ENCODE data around the gene CYB5A. TPM values are rescaled to one million over a fixed set of nuclear protein-coding genes. Genes with fewer than 3 reads are reported as not detected.

The CYB5A gene
- polyA plus RNA-seq, 4 donors: 91.1 to 1,144 (median 565) TPM

DNA sequence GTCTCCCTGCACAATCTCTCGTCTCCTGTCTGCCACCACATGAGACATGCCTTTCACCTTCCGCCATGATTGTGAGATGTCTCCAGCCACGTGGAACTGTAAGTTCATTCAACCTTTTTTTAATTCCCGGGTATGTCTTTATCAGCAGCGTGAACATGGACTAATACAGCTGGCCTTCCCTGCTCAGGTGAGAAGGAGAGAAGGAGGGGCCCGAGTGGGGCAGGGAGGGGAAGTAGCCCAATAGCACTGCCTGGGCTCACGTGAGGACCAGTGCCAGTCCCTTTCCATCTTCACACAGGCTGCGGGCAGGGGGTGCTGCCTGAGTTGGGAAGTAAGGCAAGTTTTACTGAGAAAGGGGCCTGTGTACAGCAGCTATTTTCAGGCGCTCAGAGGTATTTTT is 70.7 kb downstream of the CYB5A start:
- no peak for FAIRE-seq
- H3K4me3 ChIP-seq (ENCODE audit: low read depth in 1 of 3, low read length in 3 of 3): no peak overlapping the region
- no peak overlapping the region for H3K27ac ChIP-seq (ENCODE audit: low read depth in 1 of 3, low read length in 2 of 3)
- no peak for DNase-seq
- 74 to 86% (median 77%) methylated on average over 9 of the region's 9 CpGs for WGBS, 3 donors
- H3K4me1 ChIP-seq (ENCODE audit: control insufficient read depth in 3 of 3, insufficient read depth in 2 of 3, low read depth in 1 of 3, low read length in 2 of 3): peaks cover 2 to 18% (median 7%) of the 10 kb centered on the region in 3 donors
- H3K9me3 ChIP-seq (ENCODE audit: control insufficient read depth in 2 of 2, insufficient read depth in 1 of 2, low read depth in 1 of 2, low read length in 1 of 2): no peaks in the 10 kb centered on the region
- H3K36me3 ChIP-seq (ENCODE audit: control insufficient read depth in 3 of 3, insufficient read depth in 2 of 3, low read depth in 1 of 3, low read length in 3 of 3): no peaks in the 10 kb centered on the region
- H3K27me3 ChIP-seq (ENCODE audit: control insufficient read depth in 3 of 3, insufficient read depth in 3 of 3, low read length in 3 of 3): no peaks in the 10 kb centered on the region

DNA sequence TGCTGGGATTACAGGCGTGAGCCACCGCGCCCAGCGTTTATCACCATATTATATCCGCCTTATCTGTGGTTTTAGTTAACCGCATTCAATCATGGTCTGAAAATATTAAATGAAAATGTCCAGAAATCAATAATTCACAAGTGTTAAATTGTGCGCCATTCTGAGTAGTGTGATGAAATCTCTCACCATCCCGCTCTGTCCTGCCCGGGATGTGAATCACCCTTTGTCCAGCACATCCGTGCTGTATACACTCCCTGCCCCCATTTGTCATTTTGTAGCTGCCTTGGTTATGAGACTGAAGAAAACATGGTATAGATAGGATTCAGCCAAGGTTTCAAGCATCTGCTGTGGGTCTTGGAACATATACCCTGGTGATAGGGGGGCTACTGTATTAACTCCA is 72.7 kb downstream of the CYB5A start:
- H3K9me3 ChIP-seq (ENCODE audit: control insufficient read depth in 2 of 2, insufficient read depth in 1 of 2, low read depth in 1 of 2, low read length in 1 of 2): no peaks in the 10 kb centered on the region
- no peak for FAIRE-seq
- H3K36me3 ChIP-seq (ENCODE audit: control insufficient read depth in 3 of 3, insufficient read depth in 2 of 3, low read depth in 1 of 3, low read length in 3 of 3): no peaks in the 10 kb centered on the region
- 80 to 92% (median 87%) methylated on average over 10 of the region's 10 CpGs for WGBS, 3 donors
- H3K27ac ChIP-seq (ENCODE audit: low read depth in 1 of 3, low read length in 2 of 3): no peak overlapping the region
- H3K27me3 ChIP-seq (ENCODE audit: control insufficient read depth in 3 of 3, insufficient read depth in 3 of 3, low read length in 3 of 3): peaks cover 0 to 8% (median 0%) of the 10 kb centered on the region in 3 donors
- DNase-seq: no peak
- no peak overlapping the region for H3K4me3 ChIP-seq (ENCODE audit: low read depth in 1 of 3, low read length in 3 of 3)
- peaks cover 0 to under 1% (median under 1%) of the 10 kb centered on the region in 3 donors for H3K4me1 ChIP-seq (ENCODE audit: control insufficient read depth in 3 of 3, insufficient read depth in 2 of 3, low read depth in 1 of 3, low read length in 2 of 3)

DNA sequence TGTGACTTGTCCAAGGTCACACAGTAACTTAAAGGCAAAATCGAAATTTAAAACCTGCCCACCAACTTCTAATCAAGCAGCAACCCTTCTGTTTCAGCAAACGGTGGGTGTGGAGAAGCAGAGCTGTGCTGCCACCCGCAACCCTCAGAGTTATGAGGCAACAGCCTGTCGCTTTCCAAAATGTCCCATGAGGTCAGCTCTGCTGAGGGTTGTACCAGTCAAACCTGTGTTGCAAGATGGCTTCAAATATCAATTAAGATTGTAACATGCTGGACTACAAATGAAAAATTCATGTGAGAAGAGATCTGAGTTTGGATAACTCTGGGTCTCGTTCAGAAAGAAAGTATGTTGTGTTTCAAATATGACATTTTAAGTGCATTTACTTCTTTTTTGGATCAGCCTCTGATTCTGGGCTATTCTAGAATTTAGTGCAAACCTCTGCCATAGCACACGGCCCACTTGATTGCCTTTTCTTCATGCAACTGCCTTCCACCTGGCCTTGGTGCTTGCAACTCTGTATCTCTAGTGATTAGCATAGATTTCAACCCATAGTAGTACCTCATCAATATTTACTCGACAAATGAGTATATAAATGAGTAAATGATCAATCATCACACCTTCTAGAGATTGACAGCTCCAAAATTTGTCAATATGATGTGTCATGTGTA is 74.2 kb downstream of the CYB5A start:
- 66 to 74% (median 72%) methylated on average over 7 of the region's 7 CpGs for WGBS, 3 donors
- Histone ChIP-seq H3K9me3 (ENCODE audit: control insufficient read depth in 2 of 2, insufficient read depth in 1 of 2, low read depth in 1 of 2, low read length in 1 of 2) (no peaks in the 10 kb centered on the region), H3K27me3 (ENCODE audit: control insufficient read depth in 3 of 3, insufficient read depth in 3 of 3, low read length in 3 of 3) (peaks cover 0 to 8% (median 0%) of the 10 kb centered on the region in 3 donors), H3K4me3 (ENCODE audit: low read depth in 1 of 3, low read length in 3 of 3) (no peak overlapping the region), H3K36me3 (ENCODE audit: control insufficient read depth in 3 of 3, insufficient read depth in 2 of 3, low read depth in 1 of 3, low read length in 3 of 3) (no peaks in the 10 kb centered on the region), H3K4me1 (ENCODE audit: control insufficient read depth in 3 of 3, insufficient read depth in 2 of 3, low read depth in 1 of 3, low read length in 2 of 3) (peaks cover 0 to 3% (median 0%) of the 10 kb centered on the region in 3 donors), H3K27ac (ENCODE audit: low read depth in 1 of 3, low read length in 2 of 3) (no peak overlapping the region)
- FAIRE-seq (no peak), DNase-seq (no peak)

DNA sequence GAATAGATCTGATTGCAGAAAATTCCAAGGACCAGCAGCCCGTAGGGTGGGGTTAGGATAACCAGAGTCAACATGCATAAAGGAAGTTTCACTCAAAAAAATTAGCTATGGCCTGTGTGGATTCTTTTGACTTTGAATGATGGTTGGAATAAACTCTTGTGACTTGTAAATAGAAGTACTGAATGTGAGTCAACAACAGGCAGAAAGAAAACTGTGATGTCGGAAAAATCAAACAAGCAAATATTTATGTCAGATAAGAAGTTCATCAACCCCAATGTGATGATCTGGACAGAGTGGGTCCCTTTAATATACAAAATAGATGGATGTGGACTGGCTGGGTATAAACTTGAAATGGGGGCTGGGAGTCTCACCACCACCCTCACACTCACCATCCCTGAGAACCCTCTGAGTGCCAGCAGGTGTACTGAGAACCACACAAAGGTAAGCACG is 75.1 kb downstream of the CYB5A start:
- DNase-seq: no peak
- no peaks in the 10 kb centered on the region for H3K9me3 ChIP-seq (ENCODE audit: control insufficient read depth in 2 of 2, insufficient read depth in 1 of 2, low read depth in 1 of 2, low read length in 1 of 2)
- H3K4me3 ChIP-seq (ENCODE audit: low read depth in 1 of 3, low read length in 3 of 3): no peak overlapping the region
- H3K27ac ChIP-seq (ENCODE audit: low read depth in 1 of 3, low read length in 2 of 3): no peak overlapping the region
- H3K36me3 ChIP-seq (ENCODE audit: control insufficient read depth in 3 of 3, insufficient read depth in 2 of 3, low read depth in 1 of 3, low read length in 3 of 3): no peaks in the 10 kb centered on the region
- peaks cover 0 to 3% (median 0%) of the 10 kb centered on the region in 3 donors for H3K4me1 ChIP-seq (ENCODE audit: control insufficient read depth in 3 of 3, insufficient read depth in 2 of 3, low read depth in 1 of 3, low read length in 2 of 3)
- peaks cover 0 to 8% (median 0%) of the 10 kb centered on the region in 3 donors for H3K27me3 ChIP-seq (ENCODE audit: control insufficient read depth in 3 of 3, insufficient read depth in 3 of 3, low read length in 3 of 3)
- FAIRE-seq: no peak
- WGBS, 3 donors: 78 to 82% (median 81%) methylated on average over 3 of the region's 3 CpGs

DNA sequence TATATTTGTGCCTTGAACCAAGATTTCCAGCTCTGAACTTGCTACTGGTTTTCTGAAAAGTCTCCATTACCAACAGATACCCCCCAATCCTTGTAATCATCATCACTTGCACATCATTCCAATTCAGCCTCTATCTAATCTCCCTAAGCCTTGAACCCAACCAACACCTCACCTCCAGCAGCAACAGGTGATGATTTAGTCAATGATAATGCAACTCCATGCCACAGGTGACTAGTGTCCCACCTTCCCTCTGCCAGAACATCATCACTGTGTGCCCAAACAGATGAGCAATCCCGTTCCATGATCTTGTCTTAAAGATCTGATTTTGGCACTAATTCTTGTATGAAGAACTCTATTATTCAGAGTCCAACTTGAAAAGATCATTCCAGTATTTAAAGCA is 75.9 kb downstream of the CYB5A start:
- Histone ChIP-seq H3K27me3 (ENCODE audit: control insufficient read depth in 3 of 3, insufficient read depth in 3 of 3, low read length in 3 of 3) (peaks cover 0 to 8% (median 0%) of the 10 kb centered on the region in 3 donors), H3K27ac (ENCODE audit: low read depth in 1 of 3, low read length in 2 of 3) (no peak overlapping the region), H3K4me1 (ENCODE audit: control insufficient read depth in 3 of 3, insufficient read depth in 2 of 3, low read depth in 1 of 3, low read length in 2 of 3) (peaks cover 0 to 3% (median 0%) of the 10 kb centered on the region in 3 donors), H3K36me3 (ENCODE audit: control insufficient read depth in 3 of 3, insufficient read depth in 2 of 3, low read depth in 1 of 3, low read length in 3 of 3) (no peaks in the 10 kb centered on the region), H3K9me3 (ENCODE audit: control insufficient read depth in 2 of 2, insufficient read depth in 1 of 2, low read depth in 1 of 2, low read length in 1 of 2) (no peaks in the 10 kb centered on the region), H3K4me3 (ENCODE audit: low read depth in 1 of 3, low read length in 3 of 3) (no peak overlapping the region)
- WGBS, 3 donors: 7 to 64% (median 47%) methylated on average over 1 of the region's 1 CpG
- DNase-seq: no peak
- no peak for FAIRE-seq

DNA sequence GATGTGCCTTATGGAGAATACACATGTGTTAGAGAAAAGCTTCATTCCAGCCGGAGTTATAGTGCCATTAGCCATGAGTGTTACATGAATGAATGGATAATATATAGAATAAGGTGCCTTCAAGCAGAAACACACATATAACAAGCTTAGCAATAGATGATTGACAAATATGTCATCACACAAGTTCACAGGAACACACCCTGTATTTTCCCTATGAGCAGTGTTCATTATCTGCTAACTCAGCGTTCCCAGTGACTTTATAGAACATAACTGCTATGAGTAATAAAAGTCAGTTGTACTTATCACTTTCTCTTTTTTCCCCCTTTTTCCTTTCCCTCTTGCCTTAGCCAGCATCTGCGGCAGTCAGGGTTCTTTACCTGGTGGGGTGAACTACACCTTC is 78.3 kb downstream of the CYB5A start:
- no peaks in the 10 kb centered on the region for H3K9me3 ChIP-seq (ENCODE audit: control insufficient read depth in 2 of 2, insufficient read depth in 1 of 2, low read depth in 1 of 2, low read length in 1 of 2)
- DNase-seq: peak; percentile 64 to 88
- WGBS, 3 donors: 33 to 68% (median 56%) methylated on average over 3 of the region's 3 CpGs
- H3K27me3 ChIP-seq (ENCODE audit: control insufficient read depth in 3 of 3, insufficient read depth in 3 of 3, low read length in 3 of 3): peaks cover 0 to 8% (median 0%) of the 10 kb centered on the region in 3 donors
- H3K36me3 ChIP-seq (ENCODE audit: control insufficient read depth in 3 of 3, insufficient read depth in 2 of 3, low read depth in 1 of 3, low read length in 3 of 3): no peaks in the 10 kb centered on the region
- H3K4me1 ChIP-seq (ENCODE audit: control insufficient read depth in 3 of 3, insufficient read depth in 2 of 3, low read depth in 1 of 3, low read length in 2 of 3): peaks cover 0 to 3% (median 0%) of the 10 kb centered on the region in 3 donors
- FAIRE-seq: no peak
- H3K27ac ChIP-seq (ENCODE audit: low read depth in 1 of 3, low read length in 2 of 3): no peak overlapping the region
- no peak overlapping the region for H3K4me3 ChIP-seq (ENCODE audit: low read depth in 1 of 3, low read length in 3 of 3)

DNA sequence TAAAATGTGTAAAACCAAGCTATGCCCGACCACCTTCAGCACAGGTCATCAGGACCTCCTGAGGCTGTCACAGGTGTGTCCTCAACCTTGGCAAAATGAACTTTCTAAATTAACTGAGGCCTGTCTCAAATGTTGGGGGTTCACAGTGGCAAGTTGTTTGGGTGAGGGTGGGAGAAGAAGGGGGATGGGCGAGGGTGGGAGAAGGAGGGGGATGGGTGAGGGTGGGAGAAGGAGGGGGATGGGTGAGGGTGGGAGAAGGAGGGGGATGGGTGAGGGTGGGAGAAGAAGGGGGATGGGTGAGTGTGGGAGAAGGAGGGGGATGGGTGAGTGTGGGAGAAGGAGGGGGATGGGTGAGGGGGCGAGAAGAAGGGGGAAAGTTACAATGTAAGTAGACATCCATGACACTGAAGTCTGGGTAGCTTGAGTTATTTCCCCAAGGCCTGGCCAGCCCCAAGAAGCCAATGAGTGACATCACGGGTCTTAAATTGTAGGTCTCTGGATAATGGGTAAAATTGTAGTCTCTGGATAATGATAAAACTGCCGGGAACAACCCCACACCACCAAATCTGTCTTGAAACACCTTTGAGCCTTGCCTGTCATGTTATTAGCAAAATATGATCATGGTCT is 87.1 kb downstream of the CYB5A start:
- FAIRE-seq (no peak), DNase-seq (no peak)
- H3K4me1 ChIP-seq (ENCODE audit: control insufficient read depth in 3 of 3, insufficient read depth in 2 of 3, low read depth in 1 of 3, low read length in 2 of 3): peaks cover 0 to 3% (median 0%) of the 10 kb centered on the region in 3 donors
- no peak overlapping the region for H3K27ac ChIP-seq (ENCODE audit: low read depth in 1 of 3, low read length in 2 of 3)
- H3K27me3 ChIP-seq (ENCODE audit: control insufficient read depth in 3 of 3, insufficient read depth in 3 of 3, low read length in 3 of 3): no peaks in the 10 kb centered on the region
- H3K9me3 ChIP-seq (ENCODE audit: control insufficient read depth in 2 of 2, insufficient read depth in 1 of 2, low read depth in 1 of 2, low read length in 1 of 2): no peaks in the 10 kb centered on the region
- 58 to 87% (median 66%) methylated on average over 5 of the region's 5 CpGs for whole genome bisulfite sequencing, 3 donors
- H3K36me3 ChIP-seq (ENCODE audit: control insufficient read depth in 3 of 3, insufficient read depth in 2 of 3, low read depth in 1 of 3, low read length in 3 of 3): no peaks in the 10 kb centered on the region
- H3K4me3 ChIP-seq (ENCODE audit: low read depth in 1 of 3, low read length in 3 of 3): no peak overlapping the region

DNA sequence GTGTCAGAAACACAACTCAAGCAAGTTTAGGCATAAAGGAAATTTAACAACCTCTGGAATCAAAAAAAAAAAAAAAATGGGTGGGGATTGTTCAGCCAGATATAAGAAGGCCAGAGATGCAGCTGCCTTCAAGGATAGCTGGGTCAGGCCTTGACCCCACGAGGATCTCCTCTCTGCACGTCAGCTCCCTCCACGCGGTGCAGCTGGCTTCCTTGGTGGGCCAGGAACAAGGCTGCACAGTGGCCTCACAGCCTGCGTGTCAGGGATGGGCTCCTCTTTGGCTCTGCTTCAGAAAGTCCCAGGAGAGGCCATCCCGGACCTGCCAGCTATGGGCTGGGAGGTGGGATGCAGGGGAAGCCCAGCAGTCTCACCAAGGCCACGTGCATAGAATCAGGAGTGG is 88.0 kb downstream of the CYB5A start:
- FAIRE-seq (no peak), DNase-seq (no peak)
- no peaks in the 10 kb centered on the region for H3K27me3 ChIP-seq (ENCODE audit: control insufficient read depth in 3 of 3, insufficient read depth in 3 of 3, low read length in 3 of 3)
- 43 to 56% (median 54%) methylated on average over 7 of the region's 7 CpGs for WGBS, 3 donors
- no peaks in the 10 kb centered on the region for H3K36me3 ChIP-seq (ENCODE audit: control insufficient read depth in 3 of 3, insufficient read depth in 2 of 3, low read depth in 1 of 3, low read length in 3 of 3)
- no peak overlapping the region for H3K4me3 ChIP-seq (ENCODE audit: low read depth in 1 of 3, low read length in 3 of 3)
- no peak overlapping the region for H3K27ac ChIP-seq (ENCODE audit: low read depth in 1 of 3, low read length in 2 of 3)
- H3K9me3 ChIP-seq (ENCODE audit: control insufficient read depth in 2 of 2, insufficient read depth in 1 of 2, low read depth in 1 of 2, low read length in 1 of 2): no peaks in the 10 kb centered on the region
- peaks cover 0 to 3% (median 0%) of the 10 kb centered on the region in 3 donors for H3K4me1 ChIP-seq (ENCODE audit: control insufficient read depth in 3 of 3, insufficient read depth in 2 of 3, low read depth in 1 of 3, low read length in 2 of 3)
